Stimulated activated CD4-positive, alpha-beta T cell treated with anti-CD3 and anti-CD28 coated beads, Interleukin-12 subunit alpha, Interleukin-12 subunit beta, amount 100 ng/mL, for 48 hours (primary cell): ENCODE data around the gene KRTCAP3.
A peak's percentile ranks its signal among the peaks of the same experiment; 100 is the strongest.

ENCODE experiments used
- DNase-seq, 3 donors: peaks; one replicate each; pipeline ENCODE4 v3.0.0-alpha.2; 2020; ENCODE audit warnings: low read depth in 2 of 3, low spot score in 1 of 3

The KRTCAP3 gene

GRCh38 chr2:27435628-27436027, 6.6 kb upstream of the KRTCAP3 start:
- DNase-seq: no peak

DNA sequence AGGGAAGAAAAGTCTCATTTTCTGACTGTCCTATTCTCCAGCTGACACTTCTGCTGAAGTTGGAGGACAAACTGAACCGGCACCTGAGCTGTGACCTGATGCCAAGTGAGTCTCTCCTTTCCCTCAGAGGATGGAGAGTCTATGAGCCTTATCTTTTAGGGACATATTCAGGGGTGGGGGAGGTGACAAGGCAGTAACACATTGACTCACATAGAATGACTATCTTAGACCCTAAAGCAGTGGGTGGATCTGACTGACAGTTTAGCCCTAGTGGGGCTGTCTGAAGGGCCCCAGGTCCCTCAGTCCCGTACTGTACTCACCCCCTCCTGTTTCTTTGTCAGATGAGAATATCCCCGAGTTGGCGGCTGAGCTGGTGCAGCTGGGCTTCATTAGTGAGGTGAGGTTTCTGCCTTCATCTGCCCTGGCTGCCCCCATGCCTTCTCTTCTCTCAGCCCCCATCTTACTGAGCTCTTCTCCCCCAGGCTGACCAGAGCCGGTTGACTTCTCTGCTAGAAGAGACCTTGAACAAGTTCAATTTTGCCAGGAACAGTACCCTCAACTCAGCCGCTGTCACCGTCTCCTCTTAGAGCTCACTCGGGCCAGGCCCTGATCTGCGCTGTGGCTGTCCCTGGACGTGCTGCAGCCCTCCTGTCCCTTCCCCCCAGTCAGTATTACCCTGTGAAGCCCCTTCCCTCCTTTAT, 805 bp upstream of the KRTCAP3 start:
- no peak for DNase-seq

- no peak for DNase-seq
Observed at GRCh38 chr2:27442920-27443282, 720 bp downstream of the KRTCAP3 start.

- DNase-seq: no peak
Observed at GRCh38 chr2:27445155-27445554, 3.0 kb downstream of the KRTCAP3 start.

DNA sequence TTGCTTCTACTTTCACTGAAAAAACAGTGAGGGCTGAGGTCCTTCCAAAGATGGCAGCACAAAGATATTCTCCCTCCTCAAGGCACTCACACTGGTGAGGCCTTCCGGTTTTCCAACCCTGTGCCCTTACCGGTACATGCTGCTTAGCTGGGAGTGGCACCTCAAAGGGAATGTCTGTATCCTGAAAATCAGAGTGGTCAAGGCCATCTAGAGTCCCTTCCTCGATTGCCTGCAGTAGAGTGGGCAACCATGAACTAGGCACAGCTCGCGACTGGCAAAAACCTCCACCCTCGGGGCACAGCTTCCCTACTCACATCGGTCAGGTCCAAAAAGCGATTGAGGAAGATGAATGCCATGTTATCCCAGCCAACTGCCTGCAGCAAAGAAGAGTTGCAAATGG, 3.4 kb downstream of the KRTCAP3 start:
- DNase-seq: no peak

DNA sequence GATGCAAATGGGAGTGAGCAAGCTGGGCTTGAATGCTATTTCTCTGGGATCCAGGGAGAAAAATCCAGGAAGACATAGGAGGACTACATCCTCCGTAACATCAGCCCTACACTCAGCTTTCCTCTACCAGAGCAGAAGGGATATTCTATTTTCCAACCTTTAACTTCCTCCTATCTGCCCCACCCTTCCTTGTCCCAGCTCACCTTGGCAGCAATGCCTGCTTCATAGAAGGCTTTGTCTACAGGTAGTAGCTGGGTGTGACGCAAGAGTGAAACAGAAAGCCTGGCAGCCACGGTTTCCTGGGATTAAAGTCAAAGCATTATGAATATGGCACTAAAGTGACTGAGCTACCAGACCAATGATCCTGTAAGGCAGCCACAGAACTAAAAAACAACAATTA, 3.9 kb downstream of the KRTCAP3 start:
- no peak for DNase-seq

GRCh38 chr2:27448381-27448780, 6.2 kb downstream of the KRTCAP3 start:
- no peak for DNase-seq

DNA sequence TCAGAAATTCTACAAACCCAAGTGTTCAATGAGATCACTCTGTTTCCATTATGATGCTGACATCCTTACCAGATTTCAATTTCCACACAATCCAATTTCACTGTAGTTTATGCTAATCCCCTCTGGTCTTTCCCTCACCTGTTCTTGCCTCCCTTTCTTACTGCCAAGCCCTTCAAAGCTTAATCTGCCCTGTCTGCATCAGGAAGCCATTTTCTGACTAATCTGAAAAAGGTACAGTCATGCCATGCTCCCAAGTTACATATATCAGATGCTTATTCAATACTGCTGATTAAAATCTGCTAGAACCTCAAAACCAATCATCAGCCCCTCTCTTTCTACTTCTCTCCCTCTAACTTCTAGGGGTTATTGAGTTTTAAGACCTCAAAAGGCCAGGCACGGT, 8.9 kb downstream of the KRTCAP3 start:
- no peak for DNase-seq

DNA sequence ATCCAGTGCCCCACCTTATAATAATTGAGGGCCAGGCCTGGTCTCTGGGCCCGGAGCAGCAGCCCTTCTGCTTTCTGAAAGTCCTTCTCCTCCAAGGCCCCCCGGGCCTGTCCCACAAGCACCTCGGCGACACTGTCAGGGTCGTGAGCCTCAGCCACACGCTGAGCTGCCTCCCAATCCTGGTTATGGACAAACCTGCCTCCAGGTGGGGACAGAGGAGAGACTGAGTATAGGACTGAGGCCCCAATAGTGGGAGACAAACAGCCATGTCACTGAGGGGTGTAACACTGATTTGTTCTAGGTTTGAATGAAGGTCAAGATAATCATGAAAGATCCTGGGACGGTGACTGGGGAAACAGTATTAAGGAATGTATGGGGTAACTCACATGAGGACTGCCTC, 11.8 kb downstream of the KRTCAP3 start:
- no peak for DNase-seq

- DNase-seq: no peak
Observed at GRCh38 chr2:27461118-27461517, 18.9 kb downstream of the KRTCAP3 start.

DNA sequence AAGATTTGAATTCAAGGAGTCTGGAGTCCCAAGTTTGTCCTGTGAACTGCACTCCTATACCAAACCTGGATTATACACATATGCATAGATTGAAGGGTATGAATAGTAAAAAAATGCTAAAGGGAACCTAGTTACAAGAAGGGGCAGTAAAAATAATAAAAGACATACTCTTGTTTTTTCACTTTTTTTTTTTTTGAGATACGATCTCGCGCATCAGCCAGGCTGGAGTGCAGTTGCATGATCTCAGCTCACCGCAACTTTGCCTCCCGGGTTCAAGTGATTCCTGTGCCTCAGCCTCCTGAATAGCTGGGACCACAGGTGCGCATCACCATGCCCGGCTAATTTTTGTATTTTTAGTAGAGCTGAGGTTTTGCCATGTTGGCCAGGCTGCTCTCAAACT, 22.3 kb downstream of the KRTCAP3 start:
- DNase-seq: no peak

DNA sequence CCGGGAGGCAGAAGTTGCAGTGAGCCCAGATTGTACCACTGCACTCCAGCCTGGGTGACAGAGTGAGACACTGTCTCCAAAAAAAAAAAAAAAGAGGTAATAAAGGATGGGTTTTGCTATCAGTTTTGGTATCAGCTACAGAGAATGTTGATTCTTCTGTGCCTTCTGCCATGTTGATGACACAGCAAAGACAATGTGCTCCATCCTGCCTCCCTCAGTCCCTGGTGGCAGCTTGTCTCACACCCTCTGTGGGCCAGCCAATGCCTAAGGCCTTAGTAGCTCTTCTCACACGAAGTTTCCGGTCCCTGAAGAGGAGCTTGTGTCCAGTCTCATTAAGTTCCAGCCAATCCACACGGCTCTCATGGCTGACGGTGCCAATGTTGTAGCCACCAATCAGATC, 29.8 kb downstream of the KRTCAP3 start:
- no peak for DNase-seq

- no peak for DNase-seq
Observed at GRCh38 chr2:27485496-27485895, 43.3 kb downstream of the KRTCAP3 start.

- no peak for DNase-seq
Observed at GRCh38 chr2:27489118-27489497, 46.9 kb downstream of the KRTCAP3 start.

DNA sequence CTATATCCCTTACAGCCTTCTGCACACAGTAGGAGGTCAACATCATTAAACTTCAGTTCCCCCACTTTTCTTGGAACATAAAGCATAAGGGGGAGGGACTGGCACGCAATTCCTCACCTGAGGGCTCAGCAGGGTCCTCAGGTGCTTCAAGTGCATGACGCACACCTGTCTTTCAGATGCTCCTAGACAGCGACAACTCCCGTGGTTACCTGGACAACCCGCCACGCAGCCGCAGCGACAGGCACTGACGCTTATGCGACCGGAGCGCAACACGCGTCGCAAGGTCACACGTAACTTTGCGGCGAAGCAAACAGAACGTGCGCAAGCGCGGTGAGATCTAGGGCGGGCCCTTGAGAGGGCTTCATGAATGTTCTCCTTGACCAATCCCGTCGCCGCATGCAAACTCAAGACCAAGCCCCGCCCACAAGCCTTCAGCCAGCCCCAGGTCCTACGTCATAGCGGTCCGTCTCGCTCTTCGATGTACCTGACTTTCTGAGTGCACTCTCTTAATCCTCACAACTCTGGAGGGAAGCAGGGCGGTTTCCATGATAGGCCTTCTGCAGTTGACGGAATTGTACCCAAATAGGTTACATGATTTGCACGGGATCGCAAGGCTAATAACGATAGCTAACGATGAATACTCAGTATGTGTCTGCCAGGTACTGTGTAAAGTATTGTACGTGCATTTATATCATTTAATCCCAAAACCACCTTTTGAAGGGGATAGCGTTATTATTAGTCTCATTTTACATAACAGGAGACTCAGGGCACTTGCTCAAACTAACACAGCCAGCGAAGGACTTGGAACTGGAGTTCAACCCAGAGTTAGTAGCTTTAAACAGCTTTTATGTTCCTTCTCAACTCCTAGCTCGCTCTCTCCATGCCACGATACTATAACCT, 47.6 kb downstream of the KRTCAP3 start, which contains the start of gene IFT172:
IFT172 (minus strand) TSS at position 246 of the 900 bp plus-strand sequence; CDS start at position 156, 90 bp downstream.
- peak; percentile 98 for DNase-seq

DNA sequence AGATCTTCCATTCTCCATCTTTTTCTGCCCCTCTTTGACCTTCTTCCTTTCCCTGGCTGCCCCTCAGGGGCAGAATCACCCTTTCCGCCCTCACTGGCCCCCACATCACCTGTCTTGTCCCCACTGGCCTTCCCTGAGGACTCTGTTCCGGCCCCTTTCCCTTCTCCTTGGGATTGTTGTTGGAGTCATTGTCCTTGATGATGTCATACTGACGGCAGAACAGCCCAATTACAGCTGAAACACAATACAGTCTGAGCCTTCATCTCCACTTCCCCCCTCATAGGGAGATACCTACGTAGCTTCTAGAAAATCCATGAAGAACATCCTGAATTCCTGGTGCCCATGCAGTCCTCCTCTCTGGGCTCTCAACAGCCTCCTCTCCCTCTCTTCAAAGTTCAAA, 50.4 kb downstream of the KRTCAP3 start:
- DNase-seq: no peak

DNA sequence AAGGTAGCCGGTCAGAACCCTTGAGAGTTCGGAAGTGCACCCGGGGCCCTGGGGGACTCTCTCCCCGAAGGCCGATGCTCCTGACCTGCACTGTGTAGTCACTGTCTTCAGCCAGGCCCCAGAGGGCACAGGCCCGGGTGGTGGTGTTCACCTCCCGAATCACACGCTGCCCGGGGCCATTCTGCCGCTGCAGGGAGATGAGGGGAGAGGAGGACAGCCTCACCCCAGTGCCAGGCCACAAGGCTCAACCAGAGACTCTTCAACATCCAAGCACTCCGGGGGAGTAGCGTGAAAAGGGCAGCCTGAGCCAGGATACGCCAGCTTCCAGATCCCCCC, 51.7 kb downstream of the KRTCAP3 start:
- DNase-seq: no peak
